ENCODE data around the gene RFTN1.

GRCh38 chr3:16482194-16482769 is 31.2 kb downstream of the RFTN1 start:
- TF ChIP-seq EZH2 (IDR thresholded peaks at IDR 0.05; ENCODE audit: low read depth, unreplicated experiment) (no peak), CTCF (conservative IDR thresholded peaks at IDR 0.05; ENCODE audit: low read depth in 2 of 2) (no peak), POLR2AphosphoS5 (IDR thresholded peaks at IDR 0.05; ENCODE audit: low read depth) (no peak), ZNF462 (CRISPR knock-in tag; IDR thresholded peaks at IDR 0.05) (no peak), REST (IDR thresholded peaks at IDR 0.05; ENCODE audit: unreplicated experiment) (no peak), JUNB (IDR thresholded peaks at IDR 0.05; ENCODE audit: unreplicated experiment) (no peak), EZH2phosphoT487 (IDR thresholded peaks at IDR 0.05; ENCODE audit: unreplicated experiment) (no peak), ZNF331 (CRISPR knock-in tag; IDR thresholded peaks at IDR 0.05; ENCODE audit: low read depth) (no peak)

Data from GM23338 (cell line).